HUES64 (cell line): ENCODE measurements around the gene ZC3H12A.
A peak's percentile ranks its signal among the peaks of the same experiment; 100 is the strongest.

Experiments
- H3K27ac ChIP-seq: 2 replicates; pipeline ENCODE4 v1.7.0; 2013; ENCODE audit warnings: low read depth, low read length, inconsistent platforms
- H3K27me3 ChIP-seq: 2 replicates; pipeline ENCODE4 v1.6.1; 2013; ENCODE audit warnings: mild to moderate bottlenecking, low read length; ENCODE audit not compliant: insufficient read depth
- H3K36me3 ChIP-seq: 2 replicates; pipeline ENCODE4 v1.6.1; 2013; ENCODE audit warnings: mild to moderate bottlenecking, low read length; ENCODE audit not compliant: insufficient read depth
- H3K4me1 ChIP-seq: 2 replicates; pipeline ENCODE4 v1.6.1; 2013; ENCODE audit warnings: mild to moderate bottlenecking, low read length, moderate library complexity; ENCODE audit not compliant: insufficient read depth
- H3K4me3 ChIP-seq: 2 replicates; pipeline ENCODE4 v1.5.1; 2013; ENCODE audit warnings: mild to moderate bottlenecking, low read length, moderate library complexity
- H3K9ac ChIP-seq: 2 replicates; pipeline ENCODE4 v1.6.1; 2013; ENCODE audit warnings: mild to moderate bottlenecking, low read depth, low read length
- H3K9me3 ChIP-seq: 2 replicates; pipeline ENCODE4 v1.6.1; 2013; ENCODE audit warnings: low read depth, low read length; ENCODE audit not compliant: insufficient read depth
- WGBS: fragments of 150-250, 120-280 bp; methylation state at CpG from one replicate; pipeline ENCODE4 v1.1.7; 2013; ENCODE audit warnings: missing lambda C conversion rate; 5-methylcytosine and 5-hydroxymethylcytosine counted together

The ZC3H12A gene

GRCh38 chr1:37456614-37457013, 17.8 kb upstream of the ZC3H12A start:
- Histone ChIP-seq H3K4me3 (no peak overlapping the region), H3K36me3 (no peaks in the 10 kb centered on the region), H3K27ac (no peak overlapping the region), H3K27me3 (no peaks in the 10 kb centered on the region), H3K4me1 (peaks cover 11% of the 10 kb centered on the region; the same call in 1 of the 2 replicates), H3K9ac (no peak overlapping the region), H3K9me3 (no peaks in the 10 kb centered on the region)

DNA sequence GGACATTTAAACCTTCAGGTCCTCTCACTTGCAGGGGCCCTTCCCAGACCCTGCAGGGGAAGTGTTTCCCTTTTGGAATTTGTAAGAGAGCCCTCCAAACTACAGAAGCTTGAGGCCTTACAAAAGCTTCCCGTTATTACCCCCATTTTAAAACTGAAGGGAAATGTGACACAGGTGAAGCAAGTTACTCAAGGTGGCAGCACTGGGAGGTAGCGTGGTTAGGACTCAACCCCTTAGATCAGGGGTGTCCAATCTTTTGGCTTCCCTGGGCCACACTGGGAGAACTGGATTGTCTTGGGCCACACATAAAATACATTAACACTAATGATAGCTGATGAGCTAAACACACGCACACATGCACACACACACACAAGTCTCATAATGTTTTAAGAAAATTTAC, 15.8 kb upstream of the ZC3H12A start:
- no peaks in the 10 kb centered on the region for H3K27me3 ChIP-seq
- H3K9me3 ChIP-seq = no peaks in the 10 kb centered on the region
- no peak overlapping the region for H3K9ac ChIP-seq
- no peak overlapping the region for H3K27ac ChIP-seq
- no peak overlapping the region for H3K4me3 ChIP-seq
- H3K4me1 ChIP-seq = peaks cover 5% of the 10 kb centered on the region; the same call in 1 of the 2 replicates
- H3K36me3 ChIP-seq = no peaks in the 10 kb centered on the region
- WGBS = 86% methylated on average over 3 of the region's 3 CpGs

- 96% methylated on average over 9 of the region's 9 CpGs for WGBS
Measured at GRCh38 chr1:37461698-37462436, 12.5 kb upstream of the ZC3H12A start.

DNA sequence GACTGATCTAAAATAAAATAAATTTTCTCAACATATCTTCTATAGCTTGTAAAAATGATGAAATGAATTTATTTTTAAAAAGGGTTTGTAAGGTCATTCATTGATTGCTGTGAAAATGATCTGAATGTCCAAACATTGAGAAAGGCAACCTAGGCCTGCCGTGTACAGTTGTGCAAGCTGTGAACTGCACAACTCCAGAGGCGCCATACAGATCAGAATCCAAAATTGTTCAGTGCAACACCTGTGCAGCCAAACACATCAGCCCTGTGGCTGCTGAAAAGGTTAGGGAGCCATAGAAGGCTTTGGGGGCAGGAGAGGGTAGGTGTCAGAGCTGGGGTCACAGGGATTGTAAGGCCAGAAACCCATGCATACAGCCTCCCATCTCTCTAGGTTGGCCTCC, 9.9 kb upstream of the ZC3H12A start:
- H3K36me3 ChIP-seq = no peaks in the 10 kb centered on the region
- no peaks in the 10 kb centered on the region for H3K4me1 ChIP-seq
- H3K9me3 ChIP-seq = no peaks in the 10 kb centered on the region
- WGBS = 88% methylated on average over 2 of the region's 2 CpGs
- H3K9ac ChIP-seq = no peak overlapping the region
- H3K27ac ChIP-seq = no peak overlapping the region
- H3K4me3 ChIP-seq = no peak overlapping the region
- H3K27me3 ChIP-seq = no peaks in the 10 kb centered on the region

More at GRCh38 chr1:37461698-37462436, 12.5 kb upstream of the ZC3H12A start:
- H3K4me1 ChIP-seq = no peaks in the 10 kb centered on the region
- H3K27ac ChIP-seq = no peak overlapping the region
- H3K4me3 ChIP-seq = no peak overlapping the region
- no peak overlapping the region for H3K9ac ChIP-seq
- H3K27me3 ChIP-seq = no peaks in the 10 kb centered on the region
- H3K9me3 ChIP-seq = no peaks in the 10 kb centered on the region
- H3K36me3 ChIP-seq = no peaks in the 10 kb centered on the region

DNA sequence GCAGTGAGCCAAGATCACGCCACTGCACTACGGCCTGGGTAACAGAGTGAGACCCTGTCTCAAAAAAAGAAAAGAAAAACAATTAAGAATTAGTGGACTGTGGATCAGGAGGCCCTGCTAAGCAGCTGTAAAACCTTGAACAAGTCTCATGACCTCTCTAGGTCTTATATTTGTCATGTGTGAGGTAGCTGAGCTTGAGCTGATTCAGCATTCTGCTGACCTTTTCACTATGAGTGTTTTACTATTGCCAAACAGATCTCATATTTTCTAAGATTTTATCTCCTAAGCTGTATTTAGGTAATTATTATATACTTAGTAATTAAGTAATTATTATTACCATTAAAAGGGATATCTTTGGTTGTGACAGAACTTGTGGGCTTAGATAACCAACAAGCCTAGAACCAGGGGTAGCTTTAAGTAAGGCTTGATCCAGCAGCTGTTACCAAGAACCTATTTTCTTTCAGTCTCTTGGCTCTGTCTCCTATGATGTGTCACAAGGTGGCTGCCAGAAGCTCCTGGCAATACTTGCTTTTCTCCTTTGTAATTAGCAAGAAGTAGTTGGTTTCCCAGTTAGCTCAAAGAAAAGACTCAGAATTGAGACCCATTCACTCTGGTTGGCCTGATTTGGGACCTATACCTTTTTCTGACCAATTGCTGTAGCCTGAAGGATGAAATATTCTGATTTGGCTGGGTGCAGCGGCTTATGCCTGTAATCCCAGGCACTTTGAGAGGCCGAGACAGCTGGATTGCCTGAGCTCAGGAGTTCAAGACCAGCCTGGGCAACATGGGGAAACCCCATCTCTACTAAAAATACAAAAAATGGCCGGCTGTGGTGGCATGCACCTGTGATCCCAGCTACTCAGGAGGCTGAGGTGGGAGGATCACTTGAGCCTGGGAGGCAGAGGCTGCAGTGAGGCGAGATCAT, 8.5 kb upstream of the ZC3H12A start:
- WGBS = 93% methylated on average over 6 of the region's 6 CpGs
- no peak overlapping the region for H3K27ac ChIP-seq
- H3K4me1 ChIP-seq = no peaks in the 10 kb centered on the region

DNA sequence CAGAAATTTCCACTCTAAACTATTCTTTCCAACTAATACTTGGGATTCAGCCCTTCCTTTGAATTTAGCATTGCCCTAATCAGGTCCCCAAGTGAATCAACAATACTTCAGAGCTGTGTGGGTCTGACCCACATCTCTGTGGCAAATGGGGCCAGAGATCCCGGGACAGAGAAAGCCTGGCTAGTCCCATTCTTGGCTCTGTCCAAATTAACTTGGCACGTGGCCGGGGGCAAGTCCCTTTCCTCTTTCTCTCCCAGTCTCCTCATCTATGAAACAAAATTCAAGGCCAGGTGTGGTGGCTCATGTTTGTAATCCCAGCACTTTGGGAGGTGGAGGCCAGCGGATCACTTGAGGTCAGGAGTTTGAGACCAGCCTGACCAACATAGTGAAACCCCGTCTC, 6.3 kb upstream of the ZC3H12A start:
- H3K27ac ChIP-seq = no peak overlapping the region
- H3K4me3 ChIP-seq = no peak overlapping the region
- H3K27me3 ChIP-seq = peaks cover 8% of the 10 kb centered on the region
- no peak overlapping the region for H3K9ac ChIP-seq
- H3K4me1 ChIP-seq = peaks cover 16% of the 10 kb centered on the region
- no peaks in the 10 kb centered on the region for H3K9me3 ChIP-seq
- WGBS = 97% methylated on average over 5 of the region's 5 CpGs
- H3K36me3 ChIP-seq = no peaks in the 10 kb centered on the region

More for the DNA sequence above, 8.5 kb upstream of the ZC3H12A start:
- H3K4me3 ChIP-seq = no peak overlapping the region
- H3K36me3 ChIP-seq = no peaks in the 10 kb centered on the region
- no peak overlapping the region for H3K9ac ChIP-seq
- no peaks in the 10 kb centered on the region for H3K9me3 ChIP-seq
- H3K27me3 ChIP-seq = no peaks in the 10 kb centered on the region

GRCh38 chr1:37469386-37469785, 5.0 kb upstream of the ZC3H12A start:
- peaks cover 21% of the 10 kb centered on the region for H3K4me1 ChIP-seq
- H3K27me3 ChIP-seq = peaks cover 20% of the 10 kb centered on the region
- no peaks in the 10 kb centered on the region for H3K9me3 ChIP-seq
- no peak overlapping the region for H3K4me3 ChIP-seq
- H3K27ac ChIP-seq = no peak overlapping the region
- H3K36me3 ChIP-seq = no peaks in the 10 kb centered on the region
- 90% methylated on average over 3 of the region's 3 CpGs for WGBS
- no peak overlapping the region for H3K9ac ChIP-seq

- peak overlapping the region; percentile 26; the same call in 1 of the 2 replicates for H3K9ac ChIP-seq
- 28% methylated on average over 13 of the region's 13 CpGs for WGBS
- H3K36me3 ChIP-seq = peaks cover 9% of the 10 kb centered on the region
- no peaks in the 10 kb centered on the region for H3K9me3 ChIP-seq
- H3K4me3 ChIP-seq = no peak overlapping the region
- peaks cover 35% of the 10 kb centered on the region for H3K4me1 ChIP-seq
- peak overlapping the region; percentile 14; the same call in 1 of the 2 replicates for H3K27ac ChIP-seq
- peaks cover 20% of the 10 kb centered on the region for H3K27me3 ChIP-seq
Measured at GRCh38 chr1:37471345-37472231, 2.8 kb upstream of the ZC3H12A start.

DNA sequence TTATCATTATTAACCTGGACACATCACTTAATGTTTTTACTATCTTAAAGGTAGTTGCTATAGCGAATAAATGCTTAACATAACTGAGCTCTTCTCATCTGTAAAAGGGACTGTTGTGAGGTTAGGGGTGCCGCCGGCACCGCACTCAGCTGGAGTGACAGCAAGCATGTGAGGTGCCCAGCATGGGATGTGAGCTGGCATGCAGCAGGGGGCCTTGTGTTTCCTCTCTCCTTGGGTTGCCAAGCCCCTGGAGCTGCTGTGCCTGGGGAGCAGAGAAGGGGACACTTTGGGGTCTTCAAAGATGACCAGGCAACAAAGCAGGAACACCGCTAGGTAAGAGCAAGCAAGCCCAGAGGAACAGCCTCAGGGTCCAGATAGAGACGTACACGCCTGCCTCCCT, 2.1 kb upstream of the ZC3H12A start:
- peaks cover 42% of the 10 kb centered on the region for H3K4me1 ChIP-seq
- no peak overlapping the region for H3K27ac ChIP-seq
- peaks cover 9% of the 10 kb centered on the region for H3K36me3 ChIP-seq
- WGBS = 69% methylated on average over 7 of the region's 7 CpGs
- H3K9me3 ChIP-seq = no peaks in the 10 kb centered on the region
- H3K27me3 ChIP-seq = peaks cover 20% of the 10 kb centered on the region
- H3K9ac ChIP-seq = no peak overlapping the region
- H3K4me3 ChIP-seq = no peak overlapping the region

DNA sequence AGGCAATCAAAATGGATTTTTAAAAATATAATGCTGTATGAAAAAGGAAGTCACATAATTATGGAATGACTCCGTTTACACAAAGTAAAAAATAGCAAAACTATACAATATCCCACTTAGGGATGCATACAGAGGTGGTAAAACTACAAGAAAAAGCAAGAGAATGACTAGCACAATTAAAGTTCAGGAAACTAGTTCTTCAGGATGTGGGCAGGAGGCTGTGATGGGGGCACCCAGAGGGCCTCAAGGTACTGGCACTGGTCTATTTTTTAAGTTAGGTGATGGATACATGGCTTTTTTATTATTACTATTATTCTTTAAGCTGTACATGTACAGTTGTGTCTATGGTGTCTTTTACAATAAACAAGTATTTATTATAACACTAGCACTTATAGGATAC, 1.4 kb upstream of the ZC3H12A start:
- Histone ChIP-seq H3K27ac (no peak overlapping the region), H3K9me3 (no peaks in the 10 kb centered on the region), H3K4me1 (peaks cover 49% of the 10 kb centered on the region), H3K9ac (no peak overlapping the region), H3K4me3 (no peak overlapping the region), H3K36me3 (peaks cover 10% of the 10 kb centered on the region), H3K27me3 (peaks cover 20% of the 10 kb centered on the region)
- WGBS = no CpG with 5 or more reads among the region's 1 CpG
